Neural progenitor cell (in vitro differentiated cells): ENCODE results near the gene HES2. TPM values are rescaled to one million over a fixed set of nuclear protein-coding genes. Genes with fewer than 3 reads are reported as not detected.
"Not testable (repeated sequence)": the region's sequence is repeated elsewhere in the genome, so short reads cannot be mapped to it uniquely, and the experiment has no call there.

ENCODE experiments used
- DNase-seq: peaks from one replicate; pipeline ENCODE4 v3.0.0-alpha.2; 2016; ENCODE audit warnings: low spot score
- H2AFZ ChIP-seq: fragments of 200-600 bp; sonication (generic); replicated peaks from 2 replicates; pipeline ENCODE4 v1.6.1; 2016; ENCODE audit warnings: antibody characterized with exemption
- H3F3A ChIP-seq: fragments of 200-600 bp; sonication (generic); 2 replicates; pipeline ENCODE4 v1.6.1; 2016; ENCODE audit warnings: antibody characterized with exemption, low read depth
- H3K27ac ChIP-seq: fragments of 200-600 bp; sonication (generic); 2 replicates; pipeline ENCODE4 v1.5.1; 2016; ENCODE audit warnings: mild to moderate bottlenecking
- H3K27me3 ChIP-seq: fragments of 200-600 bp; sonication (generic); 2 replicates; pipeline ENCODE4 v1.6.1; 2016; ENCODE audit warnings: mild to moderate bottlenecking, moderate library complexity
- H3K36me3 ChIP-seq: fragments of 200-600 bp; sonication (generic); 2 replicates; pipeline ENCODE4 v1.5.1; 2016
- H3K4me1 ChIP-seq: fragments of 200-600 bp; sonication (generic); 2 replicates; pipeline ENCODE4 v1.6.1; 2016; ENCODE audit warnings: mixed run types
- H3K4me2 ChIP-seq: fragments of 200-600 bp; sonication (generic); 2 replicates; pipeline ENCODE4 v1.6.1; 2016
- H3K4me3 ChIP-seq: fragments of 200-600 bp; sonication (generic); 2 replicates; pipeline ENCODE4 v1.5.1; 2016
- H3K79me2 ChIP-seq: fragments of 200-600 bp; sonication (generic); 2 replicates; pipeline ENCODE4 v1.6.1; 2016; ENCODE audit warnings: low read depth
- H3K9ac ChIP-seq: fragments of 200-600 bp; sonication (generic); 2 replicates; pipeline ENCODE4 v1.6.1; 2016
- H3K9me3 ChIP-seq: fragments of 200-600 bp; sonication (generic); 2 replicates; pipeline ENCODE4 v1.5.1; 2016; ENCODE audit warnings: low read depth
- H4K20me1 ChIP-seq: fragments of 200-600 bp; sonication (generic); 2 replicates; pipeline ENCODE4 v1.6.1; 2016; ENCODE audit warnings: low read depth
- H3K27ac Mint-ChIP-seq: 3 replicates; pipeline ENCODE4 v1.8.0; 2021; ENCODE audit warnings: mixed read lengths
- H3K27me3 Mint-ChIP-seq: 2 replicates; pipeline ENCODE4 v1.8.0; 2022; ENCODE audit warnings: low read depth, mild to moderate bottlenecking, inconsistent platforms, moderate library complexity, mixed read lengths; ENCODE audit not compliant: insufficient read depth
- H3K36me3 Mint-ChIP-seq: 3 replicates; pipeline ENCODE4 v1.8.0; 2021; ENCODE audit warnings: mixed read lengths
- H3K4me1 Mint-ChIP-seq: 3 replicates; pipeline ENCODE4 v1.8.0; 2021; ENCODE audit warnings: mixed read lengths
- H3K4me3 Mint-ChIP-seq: 3 replicates; pipeline ENCODE4 v1.8.0; 2021; ENCODE audit warnings: mild to moderate bottlenecking, moderate library complexity, mixed read lengths
- H3K9me3 Mint-ChIP-seq: 3 replicates; pipeline ENCODE4 v1.8.0; 2020; ENCODE audit warnings: mixed read lengths
- EZH2 ChIP-seq: fragments of 200-600 bp; sonication (generic); IDR thresholded peaks from 2 replicates; pipeline ENCODE4 v1.6.1; 2017; ENCODE audit warnings: antibody characterized with exemption, mild to moderate bottlenecking, moderate library complexity
- EZH2phosphoT487 ChIP-seq: fragments of 200-600 bp; sonication (generic); IDR thresholded peaks from 2 replicates; pipeline ENCODE4 v1.6.1; 2017; ENCODE audit warnings: antibody characterized with exemption
- total RNA-seq: library from RNA; depleted of rRNA; stranded (reverse); fragments of >200 nt; gene quantifications from 2 replicates; pipeline ENCODE4 v1.2.3, GENCODE V29; 2015; ENCODE audit warnings: low replicate concordance
- TF ChIP-seq, protein P1 (sequence below): fragments of 200-600 bp; sonication (generic); IDR thresholded peaks from 2 replicates; pipeline ENCODE4 v1.5.1; 2017; ENCODE audit warnings: antibody characterized with exemption, mild to moderate bottlenecking

HES2 gene
- total RNA-seq, 1 donor from 2014 or later, result 0.04 TPM

DNA sequence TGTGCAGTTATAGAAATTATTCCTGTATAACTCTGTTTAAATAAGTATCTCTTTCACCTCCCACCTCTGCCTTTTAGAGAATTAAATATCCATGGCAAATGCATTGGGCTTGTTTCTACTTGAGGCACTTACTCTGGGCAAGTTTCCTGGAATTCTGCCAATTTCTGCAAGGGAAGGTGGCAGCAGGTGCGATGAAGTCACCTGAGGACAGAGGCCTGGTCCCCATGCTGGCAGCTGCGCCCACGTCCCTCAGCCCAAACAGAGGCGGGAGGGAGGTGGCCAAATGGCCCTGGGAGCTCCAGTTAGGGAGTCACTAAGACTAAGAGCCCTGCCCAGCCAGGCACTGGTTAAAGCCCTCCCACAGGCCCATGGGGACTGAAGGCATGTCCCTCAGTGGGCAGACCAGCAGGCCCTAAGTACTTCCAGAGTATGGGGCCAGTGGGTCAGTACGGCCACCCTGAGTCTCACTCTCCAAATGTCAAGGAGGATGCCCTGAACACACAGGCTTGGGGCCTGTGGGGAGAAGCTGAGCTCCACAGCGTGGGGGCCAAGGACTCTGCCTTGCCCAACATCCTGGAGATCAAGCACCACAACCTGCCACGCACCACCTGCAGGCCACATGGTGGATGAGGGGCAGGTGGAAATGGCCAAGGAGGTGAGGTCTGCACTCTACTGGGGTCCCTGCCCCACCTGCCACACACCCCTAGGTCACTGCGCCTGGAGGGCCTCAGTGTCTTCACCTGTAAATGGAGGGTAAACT lies 45.6 kb downstream of the HES2 start:
- no peaks in the 10 kb centered on the region for H3K27me3 Mint-ChIP-seq
- no peaks in the 10 kb centered on the region for H3K4me1 Mint-ChIP-seq
- H3K4me3 ChIP-seq, result no peak overlapping the region
- peaks cover 3% of the 10 kb centered on the region for H3K9me3 Mint-ChIP-seq
- H3K27me3 ChIP-seq, result no peaks in the 10 kb centered on the region
- no peak overlapping the region for H3K4me3 Mint-ChIP-seq
- no peaks in the 10 kb centered on the region for H3K9me3 ChIP-seq
- H4K20me1 ChIP-seq, result no peaks in the 10 kb centered on the region
- peaks cover 3% of the 10 kb centered on the region for H3K36me3 Mint-ChIP-seq
- H3K27ac Mint-ChIP-seq, result no peak overlapping the region
- no peak overlapping the region for H3K9ac ChIP-seq
- no peaks in the 10 kb centered on the region for H3F3A ChIP-seq
- H3K27ac ChIP-seq, result no peak overlapping the region
- H3K79me2 ChIP-seq, result peaks cover 78% of the 10 kb centered on the region
- TF ChIP-seq EZH2 (no peak), EZH2phosphoT487 (no peak)
- TF ChIP-seq, protein P1, sequence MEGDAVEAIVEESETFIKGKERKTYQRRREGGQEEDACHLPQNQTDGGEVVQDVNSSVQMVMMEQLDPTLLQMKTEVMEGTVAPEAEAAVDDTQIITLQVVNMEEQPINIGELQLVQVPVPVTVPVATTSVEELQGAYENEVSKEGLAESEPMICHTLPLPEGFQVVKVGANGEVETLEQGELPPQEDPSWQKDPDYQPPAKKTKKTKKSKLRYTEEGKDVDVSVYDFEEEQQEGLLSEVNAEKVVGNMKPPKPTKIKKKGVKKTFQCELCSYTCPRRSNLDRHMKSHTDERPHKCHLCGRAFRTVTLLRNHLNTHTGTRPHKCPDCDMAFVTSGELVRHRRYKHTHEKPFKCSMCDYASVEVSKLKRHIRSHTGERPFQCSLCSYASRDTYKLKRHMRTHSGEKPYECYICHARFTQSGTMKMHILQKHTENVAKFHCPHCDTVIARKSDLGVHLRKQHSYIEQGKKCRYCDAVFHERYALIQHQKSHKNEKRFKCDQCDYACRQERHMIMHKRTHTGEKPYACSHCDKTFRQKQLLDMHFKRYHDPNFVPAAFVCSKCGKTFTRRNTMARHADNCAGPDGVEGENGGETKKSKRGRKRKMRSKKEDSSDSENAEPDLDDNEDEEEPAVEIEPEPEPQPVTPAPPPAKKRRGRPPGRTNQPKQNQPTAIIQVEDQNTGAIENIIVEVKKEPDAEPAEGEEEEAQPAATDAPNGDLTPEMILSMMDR, result no peak
- no peak overlapping the region for H2AFZ ChIP-seq
- H3K4me1 ChIP-seq, result no peaks in the 10 kb centered on the region
- no peak for DNase-seq
- no peak overlapping the region for H3K4me2 ChIP-seq
- no peaks in the 10 kb centered on the region for H3K36me3 ChIP-seq

DNA sequence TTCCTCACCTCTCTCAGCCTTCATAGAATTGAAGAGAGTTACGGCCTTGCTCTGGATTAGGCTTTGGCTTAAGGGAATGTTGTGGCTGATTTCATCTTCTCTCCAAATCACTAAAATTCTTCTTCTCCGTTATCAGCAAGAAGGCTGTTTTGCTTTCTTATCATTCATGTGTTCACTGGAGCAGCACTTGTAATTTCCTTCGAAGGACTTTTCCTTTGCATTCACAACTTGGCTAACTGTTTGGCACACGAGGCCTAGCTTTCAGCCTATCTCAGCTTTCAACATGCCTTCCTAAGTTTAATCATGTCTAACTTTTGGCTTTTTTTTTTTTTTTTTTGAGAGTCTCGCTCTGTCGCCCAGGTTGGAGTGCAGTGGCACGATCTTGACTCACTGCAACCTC lies 47.5 kb downstream of the HES2 start:
- H3K27ac Mint-ChIP-seq, H3K27me3 ChIP-seq, H3K4me2 ChIP-seq, H3K27ac ChIP-seq, H3K4me3 ChIP-seq, H3K4me1 Mint-ChIP-seq, H2AFZ ChIP-seq, H4K20me1 ChIP-seq, H3K36me3 Mint-ChIP-seq, DNase-seq, H3K4me1 ChIP-seq, H3K9me3 ChIP-seq, H3K9me3 Mint-ChIP-seq, H3K27me3 Mint-ChIP-seq, H3K36me3 ChIP-seq, H3F3A ChIP-seq, H3K9ac ChIP-seq, H3K4me3 Mint-ChIP-seq: not testable (repeated sequence)
- peaks cover 61% of the 10 kb centered on the region for H3K79me2 ChIP-seq

DNA sequence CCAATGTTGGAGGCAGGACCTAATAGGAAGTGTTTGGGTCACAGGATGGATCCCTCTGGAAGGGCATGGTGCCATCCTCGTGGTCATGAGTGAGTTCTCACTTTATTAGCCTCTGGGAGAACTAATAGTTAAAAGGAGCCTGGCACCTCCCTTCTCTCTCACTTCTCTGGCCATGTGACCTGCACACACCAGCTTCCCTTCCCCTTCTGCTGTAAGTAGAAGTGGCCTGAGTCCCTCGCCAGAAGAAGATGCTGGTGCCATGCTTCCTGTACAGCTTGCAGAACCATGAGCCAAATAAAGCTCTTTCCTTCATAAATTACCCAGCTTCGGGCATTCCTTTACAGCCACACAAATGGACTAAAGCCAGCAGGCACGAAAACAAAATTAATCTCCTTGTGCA lies 49.7 kb downstream of the HES2 start:
- H3K27ac ChIP-seq, result no peak overlapping the region
- H3F3A ChIP-seq, result no peaks in the 10 kb centered on the region
- no peaks in the 10 kb centered on the region for H4K20me1 ChIP-seq
- Mint-ChIP-seq H3K27ac (no peak overlapping the region), H3K27me3 (peaks cover 2% of the 10 kb centered on the region), H3K36me3 (peaks cover 5% of the 10 kb centered on the region), H3K4me3 (no peak overlapping the region), H3K9me3 (peaks cover 5% of the 10 kb centered on the region), H3K4me1 (peaks cover 4% of the 10 kb centered on the region)
- H3K27me3 ChIP-seq, result no peaks in the 10 kb centered on the region
- no peak overlapping the region for H3K9ac ChIP-seq
- no peak for DNase-seq
- H2AFZ ChIP-seq, result no peak overlapping the region
- no peak overlapping the region for H3K4me2 ChIP-seq
- H3K9me3 ChIP-seq, result no peaks in the 10 kb centered on the region
- no peak overlapping the region for H3K4me3 ChIP-seq
- peaks cover 43% of the 10 kb centered on the region for H3K79me2 ChIP-seq
- no peaks in the 10 kb centered on the region for H3K4me1 ChIP-seq
- TF ChIP-seq, protein P1, result no peak
- TF ChIP-seq EZH2 (no peak), EZH2phosphoT487 (no peak)
- H3K36me3 ChIP-seq, result no peaks in the 10 kb centered on the region

DNA sequence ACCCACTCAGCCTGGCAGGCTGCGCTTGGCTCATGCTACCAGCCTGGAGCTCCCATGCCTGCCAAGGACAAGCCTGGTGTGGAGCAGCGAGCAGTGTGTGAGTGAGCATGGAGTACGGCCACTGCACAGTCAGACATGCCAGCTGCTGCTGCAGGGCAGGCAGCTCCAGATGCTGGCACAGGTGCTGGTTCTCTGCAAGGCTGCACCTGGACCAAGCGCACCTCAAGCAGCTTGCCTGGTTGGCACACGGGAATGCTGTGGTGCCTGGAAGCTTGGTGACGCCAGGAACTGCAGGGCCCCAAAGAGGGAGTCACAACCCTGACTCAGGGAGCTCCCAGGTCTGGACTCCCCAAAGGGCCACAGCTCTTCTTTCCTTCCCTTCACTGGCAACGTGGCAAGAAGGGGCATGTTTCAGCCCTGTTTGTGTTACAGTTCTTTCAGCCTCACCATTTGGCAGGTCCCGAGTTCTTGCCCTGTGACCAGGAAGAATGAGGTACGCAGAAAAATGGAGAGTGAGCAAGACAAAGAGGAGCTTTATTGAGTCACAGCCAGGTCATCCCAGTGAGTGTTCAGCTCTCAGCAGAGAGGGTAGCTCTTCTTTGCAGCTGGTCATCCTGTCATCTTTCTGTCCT lies 52.2 kb downstream of the HES2 start:
- H3K9me3 Mint-ChIP-seq, result peaks cover 20% of the 10 kb centered on the region
- H3K36me3 Mint-ChIP-seq, result peaks cover 15% of the 10 kb centered on the region
- TF ChIP-seq, protein P1, result no peak
- TF ChIP-seq EZH2phosphoT487 (no peak), EZH2 (no peak)

More for the DNA sequence above, 52.2 kb downstream of the HES2 start:
- H3K9ac ChIP-seq, result no peak overlapping the region
- H3K9me3 ChIP-seq, result peaks cover 6% of the 10 kb centered on the region
- no peak overlapping the region for H3K4me3 Mint-ChIP-seq
- H3K27ac ChIP-seq, result no peak overlapping the region
- H3K4me1 Mint-ChIP-seq, result peaks cover 4% of the 10 kb centered on the region
- no peak for DNase-seq
- peaks cover 3% of the 10 kb centered on the region for H3F3A ChIP-seq
- H3K27me3 ChIP-seq, result no peaks in the 10 kb centered on the region
- H4K20me1 ChIP-seq, result peaks cover 4% of the 10 kb centered on the region
- H3K27me3 Mint-ChIP-seq, result peaks cover 5% of the 10 kb centered on the region
- no peak overlapping the region for H2AFZ ChIP-seq
- peaks cover 24% of the 10 kb centered on the region for H3K79me2 ChIP-seq
- H3K4me2 ChIP-seq, result no peak overlapping the region
- no peaks in the 10 kb centered on the region for H3K36me3 ChIP-seq
- no peak overlapping the region for H3K27ac Mint-ChIP-seq
- no peak overlapping the region for H3K4me3 ChIP-seq
- no peaks in the 10 kb centered on the region for H3K4me1 ChIP-seq
